GM04504 (cell line): ENCODE results near the gene MOAP1.
A peak's percentile ranks its signal among the peaks of the same experiment; 100 is the strongest.
"Not testable (repeated sequence)": the region's sequence is repeated elsewhere in the genome, so short reads cannot be mapped to it uniquely, and the experiment has no call there.

Experiments
- DNase-seq: peaks from one replicate; pipeline ENCODE4 v3.0.0-alpha.2; 2012; ENCODE audit warnings: low read depth

MOAP1 gene

GRCh38 chr14:93142854-93143652, 41.6 kb downstream of the MOAP1 start:
- no peak for DNase-seq

DNA sequence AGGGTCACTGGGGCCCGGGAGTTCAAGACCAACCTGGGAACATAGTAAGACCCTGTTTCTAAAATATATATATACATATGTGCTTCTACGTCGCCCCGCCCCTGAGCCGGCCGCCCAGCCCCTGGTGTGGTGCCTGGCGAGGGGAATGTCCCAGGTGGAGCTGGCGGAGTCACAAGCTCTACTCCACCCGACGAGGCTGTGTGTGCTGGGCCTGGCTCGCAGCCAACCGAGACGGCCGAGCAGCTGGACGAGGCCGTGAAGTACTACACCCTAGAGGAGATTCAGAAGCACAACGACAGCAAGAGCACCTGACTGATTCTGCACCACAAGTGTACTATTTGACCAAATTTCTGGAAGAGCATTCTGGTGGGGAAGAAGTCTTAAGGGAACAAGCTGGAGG, 46.8 kb downstream of the MOAP1 start:
- DNase-seq, result no peak

GRCh38 chr14:93136508-93136907, 48.2 kb downstream of the MOAP1 start:
- not testable (repeated sequence) for DNase-seq

DNA sequence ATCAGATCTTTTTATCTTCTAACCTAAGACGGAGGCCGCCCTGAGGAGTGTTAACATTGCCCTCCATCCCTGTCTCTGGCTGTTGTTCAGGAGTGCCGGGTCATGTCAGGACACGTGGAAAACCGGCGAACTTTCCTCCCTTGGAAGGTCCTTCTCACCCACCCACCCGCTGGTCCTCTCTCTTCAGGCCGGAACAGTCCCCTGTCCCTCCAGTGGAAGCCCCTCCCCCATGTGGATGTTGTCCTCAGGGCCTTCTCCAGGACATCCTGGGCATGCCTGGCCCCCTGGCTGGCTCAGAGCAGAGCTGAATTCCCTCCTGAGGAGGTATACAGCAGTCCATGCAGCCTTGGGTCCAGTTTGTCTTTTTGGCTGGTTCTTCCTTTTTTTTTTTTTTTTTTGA, 48.7 kb downstream of the MOAP1 start:
- no peak for DNase-seq

DNA sequence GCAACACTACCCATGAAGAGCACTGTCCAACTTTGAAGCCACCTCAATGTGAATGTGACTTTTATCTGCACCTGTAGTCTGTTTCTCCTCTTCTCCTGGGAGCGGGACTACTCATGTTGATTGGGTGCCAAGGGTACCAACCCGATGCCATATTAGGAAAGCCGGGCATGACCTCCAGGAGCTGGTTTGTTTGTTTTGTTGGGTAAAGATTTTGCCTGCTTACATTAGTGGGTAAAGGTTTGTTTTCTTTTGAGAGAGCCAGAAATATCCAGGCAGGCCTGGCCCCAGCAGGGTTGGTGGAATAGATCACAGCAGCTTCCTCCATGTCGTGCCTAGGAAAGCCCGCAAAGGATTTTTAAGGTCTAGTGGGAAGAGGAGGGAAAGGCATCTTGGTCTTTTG, 49.3 kb downstream of the MOAP1 start:
- DNase-seq, result no peak

- peak; percentile 70 for DNase-seq
These were observed 51.2 kb downstream of the MOAP1 start for GRCh38 chr14:93133464-93133863.

DNA sequence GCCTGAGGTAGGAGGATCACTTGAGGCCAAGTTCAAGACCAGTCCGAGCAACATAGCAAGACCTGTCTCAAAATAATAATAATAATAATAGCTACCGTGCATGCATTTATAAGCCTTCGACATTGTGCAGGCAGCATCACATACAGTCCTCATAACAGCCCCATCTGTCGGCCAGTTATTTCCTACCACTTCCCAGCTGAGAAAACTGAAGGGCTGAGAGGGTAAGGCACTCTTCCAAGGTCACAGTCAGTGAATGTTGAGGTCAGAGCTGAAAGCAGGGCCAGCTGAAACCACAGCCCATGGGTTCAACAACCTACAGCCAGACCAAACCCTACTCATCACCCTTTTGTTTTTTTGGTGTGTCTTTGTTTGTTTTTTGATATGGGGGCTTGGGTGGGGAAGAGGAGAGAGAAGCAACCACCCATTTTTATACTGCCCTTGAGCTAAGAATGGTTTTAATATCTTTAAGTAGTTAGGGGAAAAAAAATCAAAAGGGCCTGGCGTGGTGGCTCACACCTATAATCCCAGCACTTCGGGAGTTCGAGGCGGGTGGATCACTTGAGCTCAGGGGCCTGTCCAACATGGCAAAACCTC, 52.1 kb downstream of the MOAP1 start:
- no peak for DNase-seq
